NCI-H128 (cell line): Measurements from ENCODE around the gene SAA2.
"Not testable (repeated sequence)": the region's sequence is repeated elsewhere in the genome, so short reads cannot be mapped to it uniquely, and the experiment has no call there.

ENCODE experiments used
- DNase-seq: peaks from one replicate; lab custom pipeline; 2025; ENCODE audit not compliant: unreplicated experiment; lab: John Stamatoyannopoulos, UW

Gene SAA2

GRCh38 chr11:18248561-18248960 lies at the start of gene SAA2:
Gene SAA2 (minus strand): TSS chr11:18248668. CDS start chr11:18248011, 657 bp downstream.
- DNase-seq: no peak

- no peak for DNase-seq
Observed at GRCh38 chr11:18295316-18295715, 46.8 kb upstream of the SAA2 start.

- no peak for DNase-seq
Observed at GRCh38 chr11:18294862-18295261, 46.4 kb upstream of the SAA2 start.

GRCh38 chr11:18288911-18289310 lies 40.4 kb upstream of the SAA2 start:
- no peak for DNase-seq

GRCh38 chr11:18285841-18286240 lies 37.4 kb upstream of the SAA2 start:
- no peak for DNase-seq

GRCh38 chr11:18282626-18283025 lies 34.2 kb upstream of the SAA2 start:
- DNase-seq: no peak

- no peak for DNase-seq
Observed at GRCh38 chr11:18280438-18281045, 32.1 kb upstream of the SAA2 start.

- no peak for DNase-seq
Observed at GRCh38 chr11:18277565-18278271, 29.2 kb upstream of the SAA2 start.

- DNase-seq: no peak
Observed at GRCh38 chr11:18271206-18271605, 22.7 kb upstream of the SAA2 start.

- DNase-seq: no peak
Observed at GRCh38 chr11:18270102-18270501, 21.6 kb upstream of the SAA2 start.

- DNase-seq: not testable (repeated sequence)
Observed at GRCh38 chr11:18269252-18269651, 20.8 kb upstream of the SAA2 start.

- not testable (repeated sequence) for DNase-seq
Observed at GRCh38 chr11:18267335-18268133, 19.1 kb upstream of the SAA2 start.

- no peak for DNase-seq
Observed at GRCh38 chr11:18265949-18266348, 17.5 kb upstream of the SAA2 start, which contains the start of gene SAA1. Gene SAA1 (plus strand): TSS chr11:18266264. CDS start chr11:18266888, 624 bp downstream.

GRCh38 chr11:18264677-18265555 lies 16.4 kb upstream of the SAA2 start:
- no peak for DNase-seq

GRCh38 chr11:18264035-18264434 lies 15.6 kb upstream of the SAA2 start:
- no peak for DNase-seq

- not testable (repeated sequence) for DNase-seq
Observed at GRCh38 chr11:18262681-18263350, 14.3 kb upstream of the SAA2 start.

- DNase-seq: no peak
Observed at GRCh38 chr11:18261721-18262120, 13.3 kb upstream of the SAA2 start.

GRCh38 chr11:18259259-18259658 lies 10.8 kb upstream of the SAA2 start:
- no peak for DNase-seq

GRCh38 chr11:18254781-18255361 lies 6.4 kb upstream of the SAA2 start:
- DNase-seq: no peak

GRCh38 chr11:18253778-18254338 lies 5.4 kb upstream of the SAA2 start:
- DNase-seq: no peak
